Measurements from ENCODE around the gene BCLAF1. TPM values are rescaled to one million over a fixed set of nuclear protein-coding genes. Genes with fewer than 3 reads are reported as not detected.
A peak's percentile ranks its signal among the peaks of the same experiment; 100 is the strongest.

Gene BCLAF1
- total and polyA plus RNA-seq, 9 of the 15 experiments (the other 6 are each of a cell fraction or from before 2014, with no cell fraction given), result 65.4 to 286 (median 165) TPM

GRCh38 chr6:136226674-136227377 lies 62.8 kb downstream of the BCLAF1 start (continued):
- TF ChIP-seq ZBTB43 (CRISPR knock-in tag; IDR thresholded peaks at IDR 0.05), result no peak
- no peak for TF ChIP-seq ZNF23 (CRISPR knock-in tag; IDR thresholded peaks at IDR 0.05)
- TF ChIP-seq NCOA2 (IDR thresholded peaks at IDR 0.05; ENCODE audit: partially characterized antibody in 2 of 2), result peak in 1 of 2 experiments; percentile 29
- peak; percentile 94 for TF ChIP-seq EP300 (IDR thresholded peaks at IDR 0.05; ENCODE audit: low read length)
- TF ChIP-seq STAT5A (IDR thresholded peaks at IDR 0.05; ENCODE audit: borderline replicate concordance, low read length), result peak; percentile 82
- no peak for TF ChIP-seq NFXL1 (CRISPR knock-in tag; IDR thresholded peaks at IDR 0.05)
- no peak for TF ChIP-seq SFPQ (IDR thresholded peaks at IDR 0.05; ENCODE audit: low read depth, low read length)
- no peak for TF ChIP-seq ZNF764 (CRISPR knock-in tag; IDR thresholded peaks at IDR 0.05; ENCODE audit: low read depth)
- no peak for TF ChIP-seq TAF9B (IDR thresholded peaks at IDR 0.05; ENCODE audit: partially characterized antibody)
- TF ChIP-seq ZNF212 (CRISPR knock-in tag; IDR thresholded peaks at IDR 0.05), result no peak
- TF ChIP-seq ZFP30 (CRISPR knock-in tag; IDR thresholded peaks at IDR 0.05; ENCODE audit: borderline replicate concordance), result no peak
- TF ChIP-seq ZNF324 (CRISPR knock-in tag; IDR thresholded peaks at IDR 0.05), result no peak
- no peak; the same call in none of the 2 replicates for TF ChIP-seq ZBTB40 (IDR thresholded peaks at IDR 0.05)
- no peak for TF ChIP-seq ZBTB40 (CRISPR knock-in tag; IDR thresholded peaks at IDR 0.05)
- no peak for TF ChIP-seq DLX4 (CRISPR knock-in tag; IDR thresholded peaks at IDR 0.05)
- TF ChIP-seq ZNF217 (CRISPR knock-in tag; IDR thresholded peaks at IDR 0.05), result no peak
